GM18873 (cell line): ENCODE results near the gene WDFY1.

Experiments
- ATAC-seq: cut with Tn5 transposase; IDR thresholded peaks from one replicate; pipeline ENCODE4 v1.9.1; 2021; ENCODE audit warnings: mild to moderate bottlenecking, moderate library complexity, moderate number of reproducible peaks; ENCODE audit not compliant: unreplicated experiment, low FRiP score

Gene WDFY1

GRCh38 chr2:223826995-223827394 lies 118.1 kb downstream of the WDFY1 start:
- no peak for ATAC-seq
